MCF 10A (cell line): ENCODE results near the gene MAPRE3. TPM values are rescaled to one million over a fixed set of nuclear protein-coding genes. Genes with fewer than 3 reads are reported as not detected.

Experiments
- BruUV-seq: library from RNA; stranded (reverse); fragments of 400-500 nt; replicated peaks from 2 replicates; lab custom pipeline; 2021; lab: Mats Ljungman, UMichigan
- CTCF ChIA-PET: fragments of 300-600 bp; sonication (Branson Sonifier 250); formaldehyde crosslinking; extraction: SDS; loops from one replicate; lab custom pipeline; 2021; ENCODE audit warnings: antibody characterized with exemption, inconsistent platforms; lab: Yijun Ruan, JAX
- POLR2A ChIA-PET: fragments of 300-600, 350-650 bp; sonication (Branson Sonifier 250); formaldehyde crosslinking; extraction: SDS; loops from one replicate; lab custom pipeline; 2020; ENCODE audit warnings: antibody characterized with exemption, inconsistent platforms; lab: Yijun Ruan, JAX
- DNase-seq: peaks from one replicate; pipeline ENCODE4 v3.0.0-alpha.2; 2018; ENCODE audit not compliant: unreplicated experiment
- H3K27ac Mint-ChIP-seq: one replicate; pipeline ENCODE4 v1.8.0; 2022; ENCODE audit warnings: mild to moderate bottlenecking, low read depth, mixed read lengths; ENCODE audit not compliant: unreplicated experiment
- H3K27me3 Mint-ChIP-seq: one replicate; pipeline ENCODE4 v1.8.0; 2022; ENCODE audit warnings: mixed read lengths; ENCODE audit not compliant: insufficient read depth, unreplicated experiment
- H3K36me3 Mint-ChIP-seq: one replicate; pipeline ENCODE4 v1.8.0; 2022; ENCODE audit warnings: mild to moderate bottlenecking, moderate library complexity, mixed read lengths; ENCODE audit not compliant: insufficient read depth, unreplicated experiment
- H3K4me1 Mint-ChIP-seq: one replicate; pipeline ENCODE4 v1.8.0; 2022; ENCODE audit warnings: mixed read lengths; ENCODE audit not compliant: insufficient read depth, unreplicated experiment
- H3K4me3 Mint-ChIP-seq: one replicate; pipeline ENCODE4 v1.8.0; 2022; ENCODE audit warnings: mild to moderate bottlenecking, moderate library complexity, mixed read lengths; ENCODE audit not compliant: unreplicated experiment
- H3K9me3 Mint-ChIP-seq: one replicate; pipeline ENCODE4 v1.8.0; 2022; ENCODE audit warnings: mixed read lengths; ENCODE audit not compliant: unreplicated experiment
- CTCF ChIP-seq: fragments of 200-600 bp; IDR thresholded peaks from one replicate; pipeline ENCODE4 v1.8.0; 2022; ENCODE audit warnings: antibody characterized with exemption, mild to moderate bottlenecking; ENCODE audit not compliant: unreplicated experiment
- intact Hi-C: fragments of 100-400 bp; cut with micrococcal nuclease; formaldehyde crosslinking; loops from 2 replicates; pipeline ENCODE4 v1.14.1; 2022
- total RNA-seq: library from RNA; stranded (reverse); gene quantifications from 2 replicates; pipeline ENCODE4 v1.2.3, GENCODE V29; 2022

MAPRE3 gene
- total RNA-seq, 1 experiment from 2014 or later, result 18.0 TPM

- no TSS peak for BruUV-seq
- Mint-ChIP-seq H3K27ac (no peak overlapping the region), H3K4me1 (peaks cover 25% of the 10 kb centered on the region), H3K36me3 (no peaks in the 10 kb centered on the region), H3K9me3 (no peaks in the 10 kb centered on the region), H3K27me3 (peaks cover 7% of the 10 kb centered on the region), H3K4me3 (no peak overlapping the region)
- POLR2A ChIA-PET, result no interaction called here
- CTCF ChIA-PET, result no interaction called here
- intact Hi-C loops, result no loop called here
- DNase-seq, result no peak
- TF ChIP-seq CTCF, result no peak
Observed at GRCh38 chr2:26974352-26974751, 3.9 kb downstream of the MAPRE3 start.

GRCh38 chr2:26975102-26975501 lies 4.7 kb downstream of the MAPRE3 start:
- no peak for DNase-seq
- Mint-ChIP-seq H3K36me3 (no peaks in the 10 kb centered on the region), H3K27me3 (no peaks in the 10 kb centered on the region), H3K27ac (no peak overlapping the region), H3K4me3 (no peak overlapping the region), H3K4me1 (peaks cover 21% of the 10 kb centered on the region), H3K9me3 (no peaks in the 10 kb centered on the region)
- POLR2A ChIA-PET, result interaction anchor here (0.7 kb wide), 1 partner anchor 41 kb away, joined by 3 read pairs; no protein-coding TSS in a partner anchor
- CTCF ChIA-PET, result interaction anchor here (0.6 to 3.6 kb wide), 4 partner anchors 12 to 41 kb away, joined by 3 to 24 read pairs (median 10); no protein-coding TSS in a partner anchor
- no TSS peak for BruUV-seq
- TF ChIP-seq CTCF, result no peak
- intact Hi-C loops, result no loop called here

- H3K27me3 Mint-ChIP-seq, result no peaks in the 10 kb centered on the region
- ChIA-PET CTCF (interaction anchor here (0.6 to 3.6 kb wide), 4 partner anchors 13 to 41 kb away, joined by 3 to 24 read pairs (median 10); no protein-coding TSS in a partner anchor), POLR2A (interaction anchor here (0.7 to 1.1 kb wide), 3 partner anchors 40 to 224 kb away, joined by 3 read pairs; no protein-coding TSS in a partner anchor)
- peaks cover 21% of the 10 kb centered on the region for H3K4me1 Mint-ChIP-seq
- intact Hi-C loops, result no loop called here
- H3K36me3 Mint-ChIP-seq, result no peaks in the 10 kb centered on the region
- no peaks in the 10 kb centered on the region for H3K9me3 Mint-ChIP-seq
- no peak overlapping the region for H3K4me3 Mint-ChIP-seq
- no peak overlapping the region for H3K27ac Mint-ChIP-seq
- BruUV-seq, result no TSS peak
- DNase-seq, result no peak
- no peak for TF ChIP-seq CTCF
Observed at GRCh38 chr2:26975656-26976055, 5.2 kb downstream of the MAPRE3 start.

GRCh38 chr2:26976237-26976636 lies 5.8 kb downstream of the MAPRE3 start:
- no TSS peak for BruUV-seq
- peak; percentile 26 for DNase-seq
- H3K4me1 Mint-ChIP-seq, result peaks cover 19% of the 10 kb centered on the region
- H3K27ac Mint-ChIP-seq, result no peak overlapping the region
- ChIA-PET POLR2A (interaction anchor here (0.7 to 1.3 kb wide), 5 partner anchors 13 to 223 kb away, joined by 3 to 4 read pairs (median 3); no protein-coding TSS in a partner anchor), CTCF (interaction anchor here (1.0 to 3.6 kb wide), 3 partner anchors 13 to 40 kb away, joined by 3 to 24 read pairs (median 17); no protein-coding TSS in a partner anchor)
- no peaks in the 10 kb centered on the region for H3K27me3 Mint-ChIP-seq
- no peaks in the 10 kb centered on the region for H3K9me3 Mint-ChIP-seq
- no peaks in the 10 kb centered on the region for H3K36me3 Mint-ChIP-seq
- TF ChIP-seq CTCF, result no peak
- intact Hi-C loops, result no loop called here
- H3K4me3 Mint-ChIP-seq, result no peak overlapping the region
